NCI-H774 (cell line): ENCODE data around the gene AFMID.

Source experiments
- DNase-seq: peaks from one replicate; lab custom pipeline; 2025; lab: John Stamatoyannopoulos, UW

Gene AFMID

GRCh38 chr17:78255029-78255656 lies 68.0 kb downstream of the AFMID start:
- no peak for DNase-seq

- no peak for DNase-seq
These were observed 69.0 kb downstream of the AFMID start for GRCh38 chr17:78255953-78256706.

- no peak for DNase-seq
These were observed 69.8 kb downstream of the AFMID start for GRCh38 chr17:78256707-78257591.
